Smooth muscle cell of the umbilical artery (primary cell): ENCODE results near the gene SRBD1. TPM values are rescaled to one million over a fixed set of nuclear protein-coding genes. Genes with fewer than 3 reads are reported as not detected.

Source experiments
- total RNA-seq: library from RNA; depleted of rRNA; stranded (reverse); fragments of >200 nt; gene quantifications from 2 replicates; pipeline ENCODE4 v1.2.3, GENCODE V29; 2014

SRBD1 gene
- total RNA-seq, result 19.0 and 20.6 TPM in 2 replicates

GRCh38 chr2:45611020-45611859 is at the start of gene SRBD1:
Gene SRBD1, minus strand, starts transcription at chr2:45611267. Its CDS starts 5,826 bp downstream, at chr2:45605441.

GRCh38 chr2:45651415-45652089 is 40.5 kb upstream of the SRBD1 start, which contains the start of gene PRKCE:
Gene PRKCE, plus strand, starts transcription at chr2:45651675.

Other genes starting within 250 kb of the SRBD1 start
- gene PRKCE, start 40.4 kb upstream of the SRBD1 start, total RNA-seq, result 15.7 and 20.4 TPM in 2 replicates